T-helper 1 cell (primary cell): Measurements from ENCODE around the gene COX7A2L.
"Not testable (repeated sequence)": the region's sequence is repeated elsewhere in the genome, so short reads cannot be mapped to it uniquely, and the experiment has no call there.

Experiments
- DNase-seq, 5 donors: peaks; one replicate each; pipeline ENCODE4 v3.0.0-alpha.2; 2012 to 2020
- total RNA-seq, 4 donors: gene quantifications; one replicate each; lab custom pipeline; 2026; lab: John Stamatoyannopoulos, UW

The COX7A2L gene
- total RNA-seq, result 32.0 to 54.1 (median 47.2) reads per million in 4 donors

GRCh38 chr2:42360890-42361727, at the start of gene COX7A2L:
Gene COX7A2L, minus strand, starts transcription at chr2:42361217. Its CDS starts 56 bp downstream, at chr2:42361161.
- DNase-seq, result peak; percentile 93 to 97 (median 96)

DNA sequence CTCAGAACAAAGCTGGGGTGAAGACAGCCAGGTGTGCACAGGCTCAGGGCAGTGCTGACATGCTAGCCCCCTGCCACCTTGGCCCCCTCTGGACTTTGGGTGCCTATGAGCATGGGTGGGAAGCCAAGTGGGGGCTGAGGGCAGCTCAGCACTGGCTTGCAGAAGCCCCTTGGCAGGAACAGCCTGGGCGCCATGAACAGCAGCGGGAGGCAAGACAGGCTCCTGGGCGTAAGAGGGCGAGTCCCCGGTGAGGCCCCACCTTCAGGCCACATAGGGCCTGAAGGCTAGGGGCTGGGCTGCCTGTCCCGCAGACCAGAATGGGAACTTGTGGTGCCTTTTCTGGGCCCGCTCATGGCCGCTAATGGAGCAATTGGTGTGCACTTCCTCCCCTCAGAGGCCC, 47.0 kb upstream of the COX7A2L start:
- DNase-seq, result no peak

DNA sequence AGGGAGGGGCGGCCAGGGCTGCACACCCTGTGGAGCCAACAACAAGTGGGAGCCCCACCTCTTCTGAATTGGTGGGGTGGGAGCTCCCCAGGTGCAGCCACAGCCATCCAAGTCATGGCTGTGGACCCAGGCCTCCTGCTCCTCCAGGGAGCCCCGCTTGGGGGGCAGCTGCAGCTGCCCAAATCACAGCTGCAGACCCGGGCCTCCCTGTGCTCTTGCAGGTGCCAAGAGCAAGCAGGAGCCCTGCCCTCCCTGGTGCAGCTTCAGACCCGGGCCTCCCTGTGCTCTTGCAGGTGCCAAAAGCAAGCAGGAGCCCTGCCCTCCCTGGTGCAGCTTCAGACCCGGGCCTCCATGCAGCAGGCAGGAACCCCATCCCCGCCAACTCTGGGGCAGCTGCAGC, 46.5 kb upstream of the COX7A2L start:
- no peak for DNase-seq

DNA sequence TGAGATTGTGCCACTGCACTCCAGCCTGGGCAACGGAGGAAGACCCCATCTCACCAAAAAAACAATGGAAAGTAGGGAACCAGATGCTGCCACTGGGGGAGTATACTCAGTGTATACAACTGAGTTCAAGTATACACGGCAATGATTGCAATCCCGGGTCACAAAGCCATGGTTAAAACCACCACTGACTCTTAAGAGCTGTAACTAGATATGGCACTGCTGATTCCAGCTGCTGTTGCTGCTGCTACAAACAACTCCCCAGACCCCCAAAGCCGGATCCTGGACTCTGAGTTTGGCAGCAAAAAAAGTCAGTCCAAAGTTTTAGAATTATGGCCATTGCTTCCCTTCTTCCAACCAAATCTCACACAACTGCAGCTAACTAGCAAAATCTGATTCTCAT, 43.7 kb upstream of the COX7A2L start:
- no peak for DNase-seq

DNA sequence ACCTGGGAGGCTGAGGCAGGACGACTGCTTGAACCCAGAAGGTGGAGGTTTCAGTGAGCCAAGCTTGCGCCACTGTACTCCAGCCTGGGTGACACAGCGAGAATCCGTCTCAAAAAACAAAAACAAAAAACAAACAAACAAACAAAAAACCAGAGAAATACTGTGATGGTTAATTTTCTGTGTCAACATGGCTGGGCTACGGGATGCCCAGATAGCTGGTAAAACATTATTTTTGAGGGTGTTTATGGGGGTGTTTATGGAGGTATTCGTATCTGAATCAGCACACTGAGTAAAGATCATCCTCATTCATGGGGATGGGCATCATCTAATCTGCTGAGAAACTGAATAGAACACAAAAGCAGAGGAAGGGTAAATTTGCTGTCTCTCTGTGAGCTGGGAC, 40.8 kb upstream of the COX7A2L start:
- DNase-seq, result no peak

DNA sequence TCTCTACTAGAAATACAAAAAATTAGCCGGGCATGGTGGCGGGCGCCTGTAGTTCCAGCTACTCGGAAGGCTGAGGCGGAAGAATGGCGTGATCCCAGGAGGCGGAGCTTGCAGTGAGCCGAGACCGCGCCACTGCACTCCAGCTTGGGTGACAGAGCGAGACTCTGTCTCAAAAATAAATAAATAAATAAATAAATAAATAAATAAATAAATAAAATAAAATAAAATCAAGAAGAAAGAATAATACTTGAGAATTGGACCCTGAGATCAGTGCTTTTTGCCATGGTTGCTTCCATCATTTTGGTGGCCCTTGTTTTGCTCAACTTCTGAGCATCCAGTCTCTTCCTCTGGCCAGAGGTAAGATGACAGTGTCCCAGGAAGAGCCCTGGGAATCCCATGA, 37.0 kb upstream of the COX7A2L start:
- not testable (repeated sequence) for DNase-seq

DNA sequence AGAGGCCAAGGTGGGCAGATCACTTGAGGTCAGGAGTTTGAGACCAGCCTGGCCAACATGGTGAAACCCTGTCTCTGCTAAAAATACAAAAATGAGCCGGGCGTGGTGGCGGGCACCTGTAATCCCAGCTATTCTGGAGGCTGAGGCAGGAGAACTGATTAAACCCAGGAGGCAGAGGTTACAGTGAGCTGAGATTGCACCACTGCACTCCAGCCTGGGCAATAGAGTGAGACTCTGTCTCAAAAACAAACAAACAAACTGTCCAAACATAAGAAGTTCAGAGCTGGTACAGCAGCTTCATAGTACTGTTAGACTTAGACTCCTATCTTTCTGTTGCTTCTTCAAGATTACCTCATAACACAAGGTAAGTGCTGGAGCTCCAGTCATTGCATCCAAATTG, 32.3 kb upstream of the COX7A2L start:
- DNase-seq, result not testable (repeated sequence)

DNA sequence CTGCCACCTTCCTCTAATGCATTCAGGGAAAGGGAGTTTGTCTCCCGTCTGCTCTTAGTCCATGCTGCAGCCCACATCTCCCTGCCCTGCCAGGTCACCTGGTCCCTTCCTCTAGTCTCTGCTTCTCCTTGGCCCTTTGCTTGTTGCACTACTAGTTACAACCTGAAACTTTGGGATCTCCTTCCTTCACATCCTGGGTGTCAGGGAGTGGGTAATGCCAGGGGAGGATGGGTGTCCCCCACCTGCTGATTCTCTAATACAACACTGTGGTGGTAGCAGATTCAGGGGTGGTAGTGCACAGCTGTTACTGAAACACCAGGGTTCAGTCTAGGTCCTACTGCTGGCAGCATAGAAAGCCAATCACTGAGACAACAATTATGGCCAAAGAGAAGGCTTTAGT, 31.2 kb upstream of the COX7A2L start:
- DNase-seq, result no peak

- DNase-seq, result no peak
Measured at GRCh38 chr2:42390401-42390969, 29.5 kb upstream of the COX7A2L start.

GRCh38 chr2:42386682-42387081, 25.7 kb upstream of the COX7A2L start:
- no peak for DNase-seq

GRCh38 chr2:42385225-42385624, 24.2 kb upstream of the COX7A2L start:
- no peak for DNase-seq

GRCh38 chr2:42383855-42384530, 23.0 kb upstream of the COX7A2L start:
- DNase-seq, result no peak

GRCh38 chr2:42382144-42382543, 21.1 kb upstream of the COX7A2L start:
- DNase-seq, result no peak

GRCh38 chr2:42380026-42380425, 19.0 kb upstream of the COX7A2L start:
- DNase-seq, result not testable (repeated sequence)

GRCh38 chr2:42378415-42378814, 17.4 kb upstream of the COX7A2L start:
- no peak for DNase-seq

- DNase-seq, result no peak
Measured at GRCh38 chr2:42376758-42377157, 15.7 kb upstream of the COX7A2L start.

DNA sequence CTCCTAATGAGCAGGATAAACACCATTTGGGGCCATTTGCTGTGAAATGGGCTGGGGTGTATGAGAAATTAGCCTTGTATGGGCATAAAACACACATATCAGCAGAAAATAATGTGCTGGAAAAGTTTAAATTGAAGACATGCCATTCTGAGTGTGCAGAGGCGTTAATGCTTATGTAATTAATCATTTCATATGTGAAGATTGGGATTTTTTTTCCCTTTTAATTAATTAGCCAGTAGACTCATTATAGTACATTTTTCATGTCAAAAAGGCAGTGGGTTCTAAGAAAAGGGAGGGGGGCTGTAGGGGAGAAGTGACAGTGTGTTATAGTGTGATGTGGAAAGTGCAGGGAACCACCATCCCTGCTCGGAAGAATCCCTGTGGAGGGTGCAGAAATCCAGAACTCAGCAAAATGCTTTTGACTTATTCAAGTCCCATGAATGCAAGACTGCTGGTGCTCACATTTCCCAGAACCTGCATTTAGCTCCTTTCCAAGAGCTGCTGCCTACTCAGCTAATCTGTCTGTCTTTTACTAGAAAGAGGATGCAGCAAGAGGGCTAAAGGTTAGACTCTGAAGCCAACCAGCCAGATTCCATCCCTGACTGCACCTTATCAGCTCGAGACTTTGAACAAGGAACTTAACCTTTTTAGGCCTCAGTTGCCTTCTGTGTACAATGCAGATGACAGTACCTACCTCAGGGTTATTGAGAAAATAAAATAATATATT, 11.6 kb upstream of the COX7A2L start:
- peak in 1 of 5 donors; percentile 20 for DNase-seq

DNA sequence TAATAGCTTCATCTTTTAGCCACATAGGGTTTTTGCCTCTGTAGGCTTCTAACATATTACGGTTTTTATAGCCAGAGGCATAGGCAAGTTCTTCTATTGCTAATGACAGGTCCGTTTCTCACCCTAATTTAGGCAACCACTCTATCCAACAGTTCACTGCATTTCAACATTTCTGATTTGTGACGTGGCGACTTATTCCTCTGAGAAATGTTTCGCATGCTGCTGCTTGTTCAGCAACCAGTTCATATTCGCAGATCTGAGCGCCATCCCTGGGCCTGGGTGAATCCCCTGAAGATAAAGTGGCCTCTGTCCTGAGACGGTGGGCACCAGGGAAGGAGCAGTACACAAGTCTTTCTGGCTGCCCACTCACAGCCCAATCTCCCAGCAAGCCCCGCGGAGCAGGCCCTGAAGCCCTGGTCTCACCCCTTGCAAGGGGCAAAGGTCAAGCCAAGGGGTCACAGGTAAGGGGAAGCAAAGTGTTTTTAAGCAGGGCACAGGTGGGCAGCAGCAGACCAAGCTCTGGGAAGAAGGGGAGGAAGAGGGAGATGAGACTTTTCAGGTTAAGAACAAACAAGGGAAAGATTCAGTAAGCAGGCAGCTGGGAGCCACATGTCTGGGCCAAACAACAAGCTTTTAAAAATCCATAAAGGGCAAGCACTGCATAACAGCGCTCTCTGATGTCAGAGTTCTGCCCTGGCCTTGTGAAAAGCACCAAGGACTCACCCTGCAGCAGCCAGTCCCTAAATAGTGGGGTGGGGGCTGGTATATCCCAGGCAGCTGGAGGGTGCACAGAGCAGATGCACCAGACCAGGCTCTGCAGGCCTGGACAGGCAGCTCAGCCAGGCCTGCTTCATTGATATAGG, 10.8 kb upstream of the COX7A2L start:
- no peak for DNase-seq

DNA sequence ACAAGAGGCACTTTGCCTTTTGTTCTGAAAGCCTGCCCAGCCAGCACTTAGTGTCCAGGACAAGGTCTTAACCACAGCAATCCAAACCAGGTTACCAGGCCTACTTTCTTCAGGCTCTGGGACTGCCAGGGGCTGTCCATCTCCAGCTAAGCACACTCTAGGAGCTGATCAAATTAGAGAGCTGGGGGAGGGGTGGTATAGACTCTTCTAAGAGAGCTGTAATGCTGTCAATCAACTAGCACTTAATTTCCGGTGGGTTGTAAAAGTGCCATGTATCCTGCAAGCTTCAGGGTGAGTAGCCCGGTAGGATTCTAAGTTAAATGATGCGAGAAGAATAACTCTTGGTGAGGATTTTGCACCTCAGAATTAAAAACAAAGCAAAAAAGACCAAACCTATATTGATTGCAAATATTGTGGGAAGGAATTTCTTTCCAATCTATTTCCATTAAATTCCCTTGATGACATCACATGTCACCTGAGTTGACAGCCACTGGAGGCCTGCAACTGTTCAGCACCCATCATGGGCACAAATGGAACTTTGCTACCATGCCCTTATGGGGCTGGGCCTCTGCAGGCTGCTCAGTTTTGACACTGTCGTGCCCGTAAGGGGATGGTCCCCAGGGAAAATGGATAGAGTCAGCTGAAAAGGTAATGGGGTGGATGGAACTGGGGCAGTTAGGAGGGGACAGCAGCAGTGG, 8.7 kb upstream of the COX7A2L start:
- no peak for DNase-seq

DNA sequence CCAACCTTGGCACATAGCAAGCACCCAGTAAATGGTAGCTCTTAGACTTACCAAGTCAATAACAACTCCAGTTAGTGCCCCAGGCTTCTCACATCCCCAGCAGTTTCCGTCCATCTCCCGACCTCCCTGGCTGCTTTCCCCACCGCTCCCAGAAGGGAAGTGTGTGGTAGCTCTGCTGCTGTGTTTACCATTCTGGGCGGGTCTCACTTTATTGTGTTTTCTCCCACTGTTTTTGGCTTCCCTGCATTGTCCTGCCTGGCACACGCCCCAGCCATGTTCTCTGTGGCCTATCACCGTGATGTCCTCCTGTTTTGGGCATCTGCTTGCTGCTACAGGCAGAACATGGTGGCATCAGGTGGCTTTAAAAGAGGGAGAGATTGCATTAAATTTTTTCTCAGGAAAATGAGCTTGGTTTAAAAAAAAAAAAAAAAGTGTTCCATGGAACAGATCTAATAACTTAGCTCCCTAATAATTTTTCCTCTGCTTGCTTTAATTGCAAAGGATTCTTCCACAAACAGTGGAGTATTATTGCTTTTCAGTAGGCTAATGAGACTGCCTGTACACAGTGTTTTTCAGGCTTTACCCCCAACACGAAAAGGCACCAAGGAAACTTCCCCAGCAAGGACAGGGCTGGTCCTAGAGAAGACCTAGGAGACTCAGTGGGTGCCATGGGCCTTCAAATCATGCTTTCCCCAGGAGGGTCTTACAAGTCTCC, 8.0 kb upstream of the COX7A2L start:
- no peak for DNase-seq

- DNase-seq, result no peak
Measured at GRCh38 chr2:42367835-42368234, 6.8 kb upstream of the COX7A2L start.
